Measurements from ENCODE around the gene NATD1. TPM values are rescaled to one million over a fixed set of nuclear protein-coding genes. Genes with fewer than 3 reads are reported as not detected.

Gene NATD1
- total RNA-seq (10 to 100 TPM in 1 of 2 donors, 1 to 10 TPM in 1; 2.1 to 24.5 TPM), polyA plus RNA-seq (1 to 10 TPM; 1.4 to 3.8 TPM)

- under 1% methylated on average over 117 of the region's 117 CpGs for WGBS
Observed at GRCh38 chr17:21252796-21253645, at the start of gene NATD1. Gene NATD1 (minus strand): TSS chr17:21253410. CDS start chr17:21253264, 146 bp downstream.

GRCh38 chr17:21301593-21302550 lies 48.7 kb upstream of the NATD1 start:
- no peak overlapping the region for H3K4me3 ChIP-seq (ENCODE audit: low read depth in 1 of 3, low read length in 3 of 3)
- no peak for TF ChIP-seq NR2F2 (IDR thresholded peaks at IDR 0.05)
- TF ChIP-seq SP1 (IDR thresholded peaks at IDR 0.05): no peak
- no peaks in the 10 kb centered on the region for H3K27me3 ChIP-seq (ENCODE audit: control insufficient read depth in 4 of 4, insufficient read depth in 4 of 4, low read length in 3 of 4)
- peaks cover 3 to 75% (median 42%) of the 10 kb centered on the region in 4 donors for H3K36me3 ChIP-seq (ENCODE audit: control insufficient read depth in 4 of 4, insufficient read depth in 3 of 4, low read depth in 1 of 4, low read length in 3 of 4)
- no peak overlapping the region for H3K9ac ChIP-seq (ENCODE audit: low read depth in 1 of 2, low read length in 2 of 2)
- H3K27ac ChIP-seq (ENCODE audit: low read depth in 1 of 2, low read length in 2 of 2): no peak overlapping the region
- no peaks in the 10 kb centered on the region for H3K4me1 ChIP-seq (ENCODE audit: control insufficient read depth in 4 of 4, insufficient read depth in 4 of 4, low read length in 3 of 4)
- H3K9me3 ChIP-seq (ENCODE audit: control insufficient read depth in 4 of 4, low read length in 3 of 4): no peaks in the 10 kb centered on the region
- 72% methylated on average over 19 of the region's 19 CpGs for WGBS
- DNase-seq (ENCODE audit: low spot score): no peak

More at GRCh38 chr17:21252796-21253645, at the start of gene NATD1:
- H3K4me1 ChIP-seq (ENCODE audit: control insufficient read depth in 4 of 4, insufficient read depth in 4 of 4, low read length in 3 of 4): peaks cover 5 to 13% (median 8%) of the 10 kb centered on the region in 4 donors
- H3K27me3 ChIP-seq (ENCODE audit: control insufficient read depth in 4 of 4, insufficient read depth in 4 of 4, low read length in 3 of 4): no peaks in the 10 kb centered on the region
- DNase-seq (ENCODE audit: low spot score): peak; percentile 89
- H3K27ac ChIP-seq (ENCODE audit: low read depth in 1 of 2, low read length in 2 of 2): peak within 1 kb of the TSS; percentile 53 to 72
- H3K36me3 ChIP-seq (ENCODE audit: control insufficient read depth in 4 of 4, insufficient read depth in 3 of 4, low read depth in 1 of 4, low read length in 3 of 4): no peaks in the 10 kb centered on the region
- TF ChIP-seq MAX (IDR thresholded peaks at IDR 0.05) (no peak), FOXA1 (IDR thresholded peaks at IDR 0.05) (no peak), RAD21 (IDR thresholded peaks at IDR 0.05) (no peak), SP1 (IDR thresholded peaks at IDR 0.05) (no peak), RXRA (IDR thresholded peaks at IDR 0.05) (no peak), HNF4A (conservative IDR thresholded peaks at IDR 0.05) (peak in 1 of 2 donors; percentile 4), EGR1 (IDR thresholded peaks at IDR 0.05; ENCODE audit: low read depth in 2 of 2) (no peak), YY1 (IDR thresholded peaks at IDR 0.05) (peak; percentile 29), FOXA2 (IDR thresholded peaks at IDR 0.05) (no peak), GABPA (IDR thresholded peaks at IDR 0.05 in 1 of 2, conservative IDR thresholded peaks at IDR 0.05 in 1 of 2) (no peak), NR2F2 (IDR thresholded peaks at IDR 0.05) (no peak), JUND (IDR thresholded peaks at IDR 0.05) (no peak), REST (IDR thresholded peaks at IDR 0.05) (no peak), TAF1 (conservative IDR thresholded peaks at IDR 0.05) (no peak)
- peak within 1 kb of the TSS in 1 of 2 donors; percentile 82 for H3K9ac ChIP-seq (ENCODE audit: low read depth in 1 of 2, low read length in 2 of 2)
- H3K9me3 ChIP-seq (ENCODE audit: control insufficient read depth in 4 of 4, low read length in 3 of 4): no peaks in the 10 kb centered on the region
- peak within 1 kb of the TSS; percentile 63 to 89 (median 76) for H3K4me3 ChIP-seq (ENCODE audit: low read depth in 1 of 3, low read length in 3 of 3)

Measured in liver (tissue), 9 donors.